Measurements from ENCODE around the gene SMAD6. TPM values are rescaled to one million over a fixed set of nuclear protein-coding genes. Genes with fewer than 3 reads are reported as not detected.
A peak's percentile ranks its signal among the peaks of the same experiment; 100 is the strongest.

The SMAD6 gene
- total and polyA plus RNA-seq, 9 of the 15 experiments (the other 6 are each of a cell fraction or from before 2014, with no cell fraction given), result 0.10 to 15.5 (median 3.7) TPM

DNA sequence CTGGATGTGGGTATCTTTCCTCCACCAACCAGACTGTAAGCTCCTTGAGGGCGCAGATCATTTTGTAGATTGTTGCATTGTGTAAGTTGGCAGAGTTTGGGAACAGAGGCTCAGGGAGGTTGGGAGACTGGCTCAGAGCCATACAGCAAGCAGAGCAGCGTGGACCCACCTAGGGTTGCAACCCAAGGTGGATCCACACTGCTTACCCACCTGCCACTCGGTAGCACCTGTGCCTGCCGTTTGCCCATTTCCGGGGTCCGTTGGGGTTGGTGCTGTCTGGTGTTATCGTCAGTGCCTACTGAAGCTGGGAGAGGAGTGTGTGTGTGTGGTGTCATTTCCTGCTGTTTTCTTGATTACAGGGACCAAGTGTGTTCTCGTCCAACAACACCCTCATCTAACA, 19.0 kb downstream of the SMAD6 start (continued):
- no peak for TF ChIP-seq SIN3A (IDR thresholded peaks at IDR 0.05; ENCODE audit: borderline replicate concordance in 2 of 2, control insufficient read depth in 1 of 2, low read depth in 2 of 2, low read length in 2 of 2)

DNA sequence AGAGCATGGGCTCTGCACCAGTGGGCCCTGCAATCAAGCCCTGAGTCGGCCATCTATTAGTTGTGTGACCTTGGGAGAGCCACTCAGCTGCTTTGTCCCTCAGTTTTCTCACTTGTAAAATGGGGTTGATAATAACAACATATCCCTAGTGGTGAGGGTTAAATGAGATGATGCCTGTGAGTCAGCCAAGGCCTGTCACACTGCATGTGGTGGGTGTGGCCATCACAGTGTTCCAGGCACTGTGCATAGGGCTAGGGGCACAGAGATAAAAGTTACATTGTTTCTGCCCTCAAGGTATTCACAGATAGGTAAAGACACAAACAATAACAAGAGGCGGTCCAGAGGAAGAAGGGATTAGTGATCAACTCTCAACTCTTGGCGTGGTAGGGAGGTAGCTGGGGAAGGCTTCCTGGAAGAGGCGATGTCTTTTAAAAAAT, 19.5 kb downstream of the SMAD6 start:
- intact Hi-C loops (cut with micrococcal nuclease), result no loop called here
- peak; percentile 84 for FAIRE-seq
- H3K36me3 ChIP-seq (ENCODE audit: control insufficient read depth, insufficient read depth, low read length), result peaks cover 35% of the 10 kb centered on the region; the same call in 2 of the 3 replicates
- TF ChIP-seq ASH1L (IDR thresholded peaks at IDR 0.05; ENCODE audit: borderline replicate concordance, low read depth, partially characterized antibody) (no peak), SOX6 (IDR thresholded peaks at IDR 0.05) (peak; percentile 70; the same call in 1 of the 2 replicates), SMARCC2 (IDR thresholded peaks at IDR 0.05; ENCODE audit: low read depth) (no peak), SMAD2 (IDR thresholded peaks at IDR 0.05; ENCODE audit: low read depth, low read length) (no peak), CEBPB (tag; IDR thresholded peaks at IDR 0.05) (no peak), OTX1 (CRISPR knock-in tag; IDR thresholded peaks at IDR 0.05) (no peak), ARID1B (IDR thresholded peaks at IDR 0.05) (peak; percentile 29; the same call in 1 of the 2 replicates), MXI1 (IDR thresholded peaks at IDR 0.05; ENCODE audit: low read depth, low read length) (no peak)
- TF ChIP-seq, protein P1, sequence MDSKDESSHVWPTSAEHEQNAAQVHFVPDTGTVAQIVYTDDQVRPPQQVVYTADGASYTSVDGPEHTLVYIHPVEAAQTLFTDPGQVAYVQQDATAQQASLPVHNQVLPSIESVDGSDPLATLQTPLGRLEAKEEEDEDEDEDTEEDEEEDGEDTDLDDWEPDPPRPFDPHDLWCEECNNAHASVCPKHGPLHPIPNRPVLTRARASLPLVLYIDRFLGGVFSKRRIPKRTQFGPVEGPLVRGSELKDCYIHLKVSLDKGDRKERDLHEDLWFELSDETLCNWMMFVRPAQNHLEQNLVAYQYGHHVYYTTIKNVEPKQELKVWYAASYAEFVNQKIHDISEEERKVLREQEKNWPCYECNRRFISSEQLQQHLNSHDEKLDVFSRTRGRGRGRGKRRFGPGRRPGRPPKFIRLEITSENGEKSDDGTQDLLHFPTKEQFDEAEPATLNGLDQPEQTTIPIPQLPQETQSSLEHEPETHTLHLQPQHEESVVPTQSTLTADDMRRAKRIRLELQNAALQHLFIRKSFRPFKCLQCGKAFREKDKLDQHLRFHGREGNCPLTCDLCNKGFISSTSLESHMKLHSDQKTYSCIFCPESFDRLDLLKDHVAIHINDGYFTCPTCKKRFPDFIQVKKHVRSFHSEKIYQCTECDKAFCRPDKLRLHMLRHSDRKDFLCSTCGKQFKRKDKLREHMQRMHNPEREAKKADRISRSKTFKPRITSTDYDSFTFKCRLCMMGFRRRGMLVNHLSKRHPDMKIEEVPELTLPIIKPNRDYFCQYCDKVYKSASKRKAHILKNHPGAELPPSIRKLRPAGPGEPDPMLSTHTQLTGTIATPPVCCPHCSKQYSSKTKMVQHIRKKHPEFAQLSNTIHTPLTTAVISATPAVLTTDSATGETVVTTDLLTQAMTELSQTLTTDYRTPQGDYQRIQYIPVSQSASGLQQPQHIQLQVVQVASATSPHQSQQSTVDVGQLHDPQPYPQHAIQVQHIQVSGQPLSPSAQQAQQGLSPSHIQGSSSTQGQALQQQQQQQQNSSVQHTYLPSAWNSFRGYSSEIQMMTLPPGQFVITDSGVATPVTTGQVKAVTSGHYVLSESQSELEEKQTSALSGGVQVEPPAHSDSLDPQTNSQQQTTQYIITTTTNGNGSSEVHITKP (IDR thresholded peaks at IDR 0.05; ENCODE audit: partially characterized antibody), result peak; percentile 15
- TF ChIP-seq, protein P2, sequence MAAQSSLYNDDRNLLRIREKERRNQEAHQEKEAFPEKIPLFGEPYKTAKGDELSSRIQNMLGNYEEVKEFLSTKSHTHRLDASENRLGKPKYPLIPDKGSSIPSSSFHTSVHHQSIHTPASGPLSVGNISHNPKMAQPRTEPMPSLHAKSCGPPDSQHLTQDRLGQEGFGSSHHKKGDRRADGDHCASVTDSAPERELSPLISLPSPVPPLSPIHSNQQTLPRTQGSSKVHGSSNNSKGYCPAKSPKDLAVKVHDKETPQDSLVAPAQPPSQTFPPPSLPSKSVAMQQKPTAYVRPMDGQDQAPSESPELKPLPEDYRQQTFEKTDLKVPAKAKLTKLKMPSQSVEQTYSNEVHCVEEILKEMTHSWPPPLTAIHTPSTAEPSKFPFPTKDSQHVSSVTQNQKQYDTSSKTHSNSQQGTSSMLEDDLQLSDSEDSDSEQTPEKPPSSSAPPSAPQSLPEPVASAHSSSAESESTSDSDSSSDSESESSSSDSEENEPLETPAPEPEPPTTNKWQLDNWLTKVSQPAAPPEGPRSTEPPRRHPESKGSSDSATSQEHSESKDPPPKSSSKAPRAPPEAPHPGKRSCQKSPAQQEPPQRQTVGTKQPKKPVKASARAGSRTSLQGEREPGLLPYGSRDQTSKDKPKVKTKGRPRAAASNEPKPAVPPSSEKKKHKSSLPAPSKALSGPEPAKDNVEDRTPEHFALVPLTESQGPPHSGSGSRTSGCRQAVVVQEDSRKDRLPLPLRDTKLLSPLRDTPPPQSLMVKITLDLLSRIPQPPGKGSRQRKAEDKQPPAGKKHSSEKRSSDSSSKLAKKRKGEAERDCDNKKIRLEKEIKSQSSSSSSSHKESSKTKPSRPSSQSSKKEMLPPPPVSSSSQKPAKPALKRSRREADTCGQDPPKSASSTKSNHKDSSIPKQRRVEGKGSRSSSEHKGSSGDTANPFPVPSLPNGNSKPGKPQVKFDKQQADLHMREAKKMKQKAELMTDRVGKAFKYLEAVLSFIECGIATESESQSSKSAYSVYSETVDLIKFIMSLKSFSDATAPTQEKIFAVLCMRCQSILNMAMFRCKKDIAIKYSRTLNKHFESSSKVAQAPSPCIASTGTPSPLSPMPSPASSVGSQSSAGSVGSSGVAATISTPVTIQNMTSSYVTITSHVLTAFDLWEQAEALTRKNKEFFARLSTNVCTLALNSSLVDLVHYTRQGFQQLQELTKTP (IDR thresholded peaks at IDR 0.05; ENCODE audit: low read depth in 1 of 2, partially characterized antibody in 2 of 2), result no peak

More for the DNA sequence above, 19.5 kb downstream of the SMAD6 start:
- Histone ChIP-seq H4K20me1 (replicated peaks; ENCODE audit: control insufficient read depth, insufficient read depth, low read length) (peaks cover 15% of the 10 kb centered on the region; the same call in 1 of the 2 replicates), H3K9me1 (ENCODE audit: control insufficient read depth, insufficient read depth, low read length) (peaks cover 4% of the 10 kb centered on the region), H3K4me1 (replicated peaks in 1 of 2; ENCODE audit: control insufficient read depth in 2 of 2, insufficient read depth in 2 of 2, low read length in 2 of 2) (peaks cover 36 to 51% of the 10 kb centered on the region in 2 experiments; a peak in 4 of 5 replicates), H3K4me3 (no peak overlapping the region), H3K27ac (ENCODE audit: extremely low read depth, low read depth, low read length) (no peak overlapping the region; the same call in 2 of the 3 replicates), H3K4me2 (ENCODE audit: insufficient read depth, low read length) (no peak overlapping the region; the same call in 1 of the 2 replicates), H3K79me2 (ENCODE audit: control insufficient read depth, insufficient read depth, low read length) (peaks cover 52% of the 10 kb centered on the region), H3K9ac (ENCODE audit: insufficient read depth in 1 of 2, low read depth in 2 of 2, low read length in 2 of 2) (no peak overlapping the region; a peak in 1 of 4 replicates), H3K27me3 (ENCODE audit: control insufficient read depth in 2 of 2, insufficient read depth in 2 of 2, low read length in 2 of 2) (no peaks in the 10 kb centered on the region), H2AFZ (ENCODE audit: low read depth, low read length) (no peak overlapping the region), H3K9me3 (replicated peaks; ENCODE audit: control insufficient read depth, insufficient read depth, low read depth, low read length) (no peaks in the 10 kb centered on the region)
- 35% methylated on average over 4 of the region's 4 CpGs for WGBS (ENCODE audit: insufficient coverage, low coverage, missing lambda C conversion rate)
- POLR2A ChIA-PET, result interaction anchor here (0.6 to 1.8 kb wide), 2 partner anchors 15 to 19 kb away, joined by 3 to 6 read pairs; no protein-coding TSS in a partner anchor
- ATAC-seq (peak; percentile 79), DNase-seq (ENCODE audit: extremely low read depth in 1 of 4, low spot score in 3 of 4) (peak; percentile 62 to 81 (median 70))
- no TSS peak for BruUV-seq (replicated peaks)
- CTCF ChIA-PET (ENCODE audit: low intra/inter-chr PET ratio), result no interaction called here
- in situ Hi-C loops (cut with MboI), result no loop called here

All from K562 (cell line).